GM18526 (cell line): ENCODE results near the gene ACTG1.
A peak's percentile ranks its signal among the peaks of the same experiment; 100 is the strongest.

Experiments
- POLR2A ChIP-seq: IDR thresholded peaks from 3 replicates; pipeline ENCODE4 v1.6.1; 2011; ENCODE audit not compliant: insufficient read length; ENCODE audit errors: extremely low read depth

ACTG1 gene

DNA sequence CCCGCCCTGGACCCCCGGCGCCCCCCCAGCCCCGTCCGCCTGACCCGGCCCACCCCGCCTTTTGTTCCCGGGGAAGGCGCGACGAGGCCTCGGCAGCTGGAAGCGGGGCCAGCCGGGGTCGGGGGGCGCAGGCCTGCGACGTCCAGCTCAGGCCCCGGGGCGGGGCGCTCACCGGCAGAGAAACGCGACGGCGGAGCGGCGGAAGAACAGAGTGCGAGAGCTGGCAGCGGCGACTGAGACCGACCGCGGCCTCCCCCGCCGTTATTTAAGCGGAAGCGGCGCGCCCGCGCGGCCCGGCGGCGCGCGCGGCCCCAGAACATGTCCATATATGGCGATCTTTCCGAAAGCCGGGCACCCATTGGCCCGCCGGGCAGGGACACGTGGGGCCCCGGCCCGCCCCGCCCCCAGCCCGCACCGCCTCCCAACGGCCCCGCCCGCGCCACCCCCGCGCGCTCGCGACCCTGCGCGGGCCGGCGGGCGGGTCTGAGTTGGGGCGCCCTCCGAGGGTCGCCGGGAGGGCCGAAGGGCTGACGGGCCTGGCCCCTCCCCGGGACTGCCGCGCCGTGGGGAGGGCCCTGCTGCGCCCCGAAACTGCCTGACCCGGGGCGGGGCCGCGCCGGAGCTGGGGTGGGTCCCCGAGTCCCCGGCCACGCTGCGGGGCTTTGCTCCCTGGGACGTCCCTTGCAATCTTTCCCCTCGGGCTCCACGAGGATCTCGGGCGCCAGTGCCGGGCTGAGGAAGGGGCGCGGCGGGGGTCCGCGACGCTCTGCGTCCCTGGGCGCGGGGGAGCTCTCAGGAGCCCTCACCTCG is at the start of gene ACTG1:
TSS of gene ACTG1 (minus strand) at position 238 of the 810 bp plus-strand sequence. CDS start 445 bp downstream, outside the sequence.
- peak; percentile 100 for TF ChIP-seq POLR2A

DNA sequence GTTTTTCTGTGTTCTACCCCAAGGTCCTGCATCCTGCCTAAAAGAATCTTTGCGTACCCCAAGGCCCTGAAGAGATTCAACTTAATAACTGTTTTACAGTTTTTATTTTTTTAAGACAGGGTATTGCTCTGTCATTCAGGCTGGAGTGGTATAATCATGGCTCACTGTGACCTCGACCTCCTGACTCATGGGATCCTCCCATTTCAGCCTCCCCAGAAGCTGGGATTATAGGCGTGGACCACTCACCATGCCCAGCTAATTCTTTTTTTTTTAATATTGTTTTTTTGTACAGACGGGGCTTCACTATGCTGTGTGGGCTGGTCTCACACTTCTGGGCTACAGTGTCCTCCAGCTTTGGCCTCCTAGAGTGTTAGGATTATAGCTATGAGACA is 48.9 kb upstream of the ACTG1 start:
- TF ChIP-seq POLR2A, result no peak

DNA sequence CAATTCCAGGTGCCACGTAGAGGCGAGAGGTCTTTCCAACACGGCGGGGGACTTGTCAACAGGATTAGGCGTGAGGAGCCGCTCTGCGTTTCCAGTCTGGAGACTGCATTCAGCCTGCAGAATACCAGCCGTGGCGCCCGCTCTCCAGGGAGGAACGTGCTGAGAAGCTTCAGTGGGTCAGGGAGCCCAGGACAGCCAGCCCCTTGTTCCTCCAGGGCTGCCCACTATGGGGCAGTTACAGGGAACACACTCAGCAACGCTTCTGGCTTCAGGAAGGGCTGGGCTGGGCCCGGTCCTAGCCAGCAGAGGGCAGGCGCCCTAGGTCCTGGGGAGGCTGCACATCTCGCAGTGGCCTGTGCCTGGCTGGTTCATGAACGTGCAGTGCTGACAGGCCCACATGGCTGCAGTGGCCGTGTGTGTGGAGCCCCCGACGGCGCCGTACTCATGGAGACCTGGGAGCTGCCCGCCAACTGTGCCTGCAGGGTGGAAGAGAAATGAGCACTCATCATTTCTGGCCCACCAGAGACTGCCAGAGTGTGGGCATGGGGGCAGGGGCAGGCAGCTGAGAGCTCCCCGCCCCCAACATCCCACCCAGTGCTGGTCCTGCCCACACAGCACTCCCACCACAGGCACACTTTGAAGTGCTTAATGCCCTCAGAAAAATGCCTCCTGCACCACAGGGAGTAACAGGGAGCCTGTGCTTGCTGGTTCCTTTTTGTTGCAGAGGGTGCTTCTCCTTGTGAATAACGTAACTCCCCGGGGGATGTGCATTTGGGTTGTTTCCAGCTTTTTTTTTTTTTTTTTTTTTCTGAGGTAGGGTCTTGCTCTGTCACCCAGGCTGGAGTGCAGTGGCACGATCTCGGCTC is 46.6 kb upstream of the ACTG1 start:
- no peak for TF ChIP-seq POLR2A

DNA sequence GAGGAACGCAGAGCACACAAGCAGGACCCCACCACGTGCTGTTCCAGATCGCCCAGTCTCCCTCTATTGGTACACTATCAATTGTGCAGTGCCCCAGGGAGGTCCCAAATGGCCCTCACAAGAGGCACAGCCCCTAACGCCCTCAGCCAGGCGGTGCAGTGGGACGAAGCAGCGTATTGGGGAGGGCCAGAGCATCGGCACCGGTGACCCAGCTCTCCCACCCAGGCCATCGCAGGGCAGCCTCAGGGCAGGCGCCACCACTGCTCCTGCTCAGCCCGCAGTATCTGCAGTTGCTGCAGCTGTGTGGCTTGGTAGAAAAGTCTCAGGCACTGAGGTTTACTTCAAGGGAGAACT is 45.5 kb upstream of the ACTG1 start:
- no peak for TF ChIP-seq POLR2A

DNA sequence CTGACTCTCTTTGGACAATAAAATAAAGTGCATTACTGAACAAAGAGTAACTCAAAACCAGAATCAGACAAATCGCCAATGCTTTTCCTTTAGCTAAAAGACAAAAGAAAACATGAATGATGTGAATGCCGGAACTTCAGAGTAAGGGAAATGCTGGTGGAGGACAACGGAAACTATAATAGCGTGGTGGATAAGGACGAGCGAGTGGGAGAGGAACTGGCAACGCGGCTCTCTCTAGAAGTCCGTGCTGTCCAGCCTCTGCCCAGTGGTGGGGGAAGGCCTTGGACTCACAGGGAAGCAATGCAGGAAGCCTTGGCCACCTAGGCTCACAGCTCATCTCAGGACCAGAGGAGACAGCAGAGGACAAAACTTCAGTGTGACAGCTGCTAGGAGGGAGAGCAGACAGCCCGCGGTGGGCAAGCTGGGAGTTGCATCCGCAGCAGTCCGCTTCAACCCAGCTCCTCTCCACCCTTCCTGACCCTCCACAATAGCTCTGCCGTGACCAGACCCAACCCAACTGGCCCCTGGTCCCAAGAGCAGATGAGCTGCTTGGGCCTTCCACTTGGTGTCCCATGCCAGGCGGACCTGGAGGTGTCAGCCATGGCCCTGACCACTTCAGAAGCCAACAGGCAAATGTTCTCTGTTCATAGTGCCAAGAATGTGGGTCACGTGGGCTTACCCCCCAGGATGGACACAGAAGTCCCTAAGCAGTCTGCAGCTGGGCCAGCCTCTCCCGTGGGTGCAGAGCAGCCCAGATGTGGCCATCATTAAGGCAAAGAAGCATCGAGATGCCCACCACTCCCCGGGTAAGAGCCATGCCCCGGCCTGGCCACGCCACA is 44.9 kb upstream of the ACTG1 start:
- TF ChIP-seq POLR2A, result no peak

DNA sequence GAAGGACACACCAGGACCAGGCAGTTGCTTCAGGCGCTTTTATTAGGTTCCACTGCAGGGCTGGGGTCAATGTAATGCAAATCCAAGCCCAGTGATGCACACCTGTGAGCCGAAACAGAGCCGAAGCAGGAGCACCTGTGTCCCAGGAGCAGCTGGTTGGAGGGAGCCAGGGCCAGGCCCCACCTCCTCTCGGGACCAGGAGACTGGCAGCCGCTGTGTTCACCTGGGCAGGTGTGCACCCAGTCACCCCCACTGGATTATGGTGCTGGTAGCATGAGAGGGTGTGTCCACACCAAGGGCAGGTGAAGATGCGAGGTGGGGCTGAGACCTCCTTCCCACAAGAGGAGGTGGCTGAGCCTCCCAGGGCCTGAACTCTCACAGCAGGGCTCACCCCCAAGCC is 44.3 kb upstream of the ACTG1 start:
- no peak for TF ChIP-seq POLR2A

DNA sequence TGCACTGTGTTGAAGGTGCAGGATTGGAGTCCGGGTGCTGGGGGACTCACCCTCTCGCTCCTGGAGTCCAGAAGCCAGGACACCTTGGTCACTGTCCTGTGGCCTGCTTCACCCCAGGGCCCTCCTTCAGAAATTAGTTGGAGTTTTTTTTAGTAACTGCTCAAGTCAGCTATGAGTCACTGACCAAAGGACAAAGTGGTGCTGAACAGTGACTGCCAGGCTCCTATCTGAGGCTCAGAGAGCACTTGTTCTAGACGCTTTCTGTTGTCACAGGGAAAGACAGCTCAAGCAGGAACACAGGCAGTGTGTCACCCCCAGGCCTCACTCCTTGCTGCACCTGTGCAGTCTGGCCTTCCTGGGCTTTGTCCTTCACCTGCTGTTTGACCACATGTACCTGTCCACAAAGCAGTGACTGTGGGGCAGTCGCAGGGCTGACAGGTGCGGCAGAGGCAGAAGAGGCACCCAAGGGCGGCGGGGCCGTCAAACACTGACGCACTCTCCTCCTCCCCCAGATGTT is 43.6 kb upstream of the ACTG1 start:
- TF ChIP-seq POLR2A, result no peak

DNA sequence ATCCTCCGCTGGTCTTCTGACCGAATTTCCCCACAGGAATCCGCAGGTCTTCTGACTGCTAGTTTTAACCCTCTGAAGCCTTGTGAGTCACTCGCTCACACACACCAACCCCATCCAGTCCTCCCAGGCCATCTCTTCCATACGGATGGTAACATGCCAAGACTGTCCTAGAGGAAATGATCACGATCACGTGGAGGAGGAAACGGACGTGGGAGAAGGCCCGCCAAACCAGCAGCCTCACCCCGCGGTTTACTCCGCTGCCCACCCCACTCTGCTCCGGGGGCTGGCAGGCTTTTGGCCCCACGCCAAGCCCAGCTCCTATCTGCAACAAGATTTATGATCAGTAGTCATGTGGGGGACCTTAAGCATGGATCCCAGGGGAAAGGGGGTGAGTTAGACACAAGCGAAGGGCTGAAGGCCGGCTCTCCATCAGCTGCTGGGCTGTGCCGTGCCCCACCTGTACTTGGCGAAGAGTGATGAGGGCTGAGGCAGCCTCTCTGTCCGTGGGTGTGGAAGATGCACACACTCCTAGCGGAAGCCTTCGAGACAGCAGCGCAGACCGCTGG is 41.1 kb upstream of the ACTG1 start:
- TF ChIP-seq POLR2A, result no peak

DNA sequence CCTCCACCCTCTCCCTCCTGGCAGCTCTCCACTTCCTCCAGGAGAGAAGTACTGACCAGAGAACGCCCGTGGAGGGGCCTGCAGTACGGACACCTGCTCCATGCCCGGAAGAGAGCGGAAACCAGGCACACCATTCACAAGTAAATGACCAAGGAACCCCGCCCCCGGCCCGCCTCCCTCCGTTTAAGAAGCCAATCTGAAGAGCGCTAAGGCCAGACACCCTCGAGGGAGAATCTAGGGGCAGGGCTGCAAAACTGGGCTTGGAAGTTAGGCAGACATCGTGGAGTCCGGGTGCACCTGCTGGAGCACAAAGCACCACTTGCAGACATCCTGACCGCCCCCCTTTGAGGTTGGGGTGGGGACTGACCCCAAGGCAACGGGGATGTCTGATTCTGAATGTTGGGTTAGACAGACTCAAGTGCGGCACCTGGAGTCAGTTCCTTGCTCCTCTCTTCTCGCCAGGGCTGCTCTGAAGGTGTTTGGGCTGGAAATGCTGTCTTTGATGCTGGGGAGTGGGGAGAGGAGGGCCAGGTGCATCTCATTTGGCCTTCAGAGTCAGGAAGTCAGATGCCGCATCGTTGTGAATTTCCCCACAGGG is 40.5 kb upstream of the ACTG1 start:
- TF ChIP-seq POLR2A, result peak; percentile 59

DNA sequence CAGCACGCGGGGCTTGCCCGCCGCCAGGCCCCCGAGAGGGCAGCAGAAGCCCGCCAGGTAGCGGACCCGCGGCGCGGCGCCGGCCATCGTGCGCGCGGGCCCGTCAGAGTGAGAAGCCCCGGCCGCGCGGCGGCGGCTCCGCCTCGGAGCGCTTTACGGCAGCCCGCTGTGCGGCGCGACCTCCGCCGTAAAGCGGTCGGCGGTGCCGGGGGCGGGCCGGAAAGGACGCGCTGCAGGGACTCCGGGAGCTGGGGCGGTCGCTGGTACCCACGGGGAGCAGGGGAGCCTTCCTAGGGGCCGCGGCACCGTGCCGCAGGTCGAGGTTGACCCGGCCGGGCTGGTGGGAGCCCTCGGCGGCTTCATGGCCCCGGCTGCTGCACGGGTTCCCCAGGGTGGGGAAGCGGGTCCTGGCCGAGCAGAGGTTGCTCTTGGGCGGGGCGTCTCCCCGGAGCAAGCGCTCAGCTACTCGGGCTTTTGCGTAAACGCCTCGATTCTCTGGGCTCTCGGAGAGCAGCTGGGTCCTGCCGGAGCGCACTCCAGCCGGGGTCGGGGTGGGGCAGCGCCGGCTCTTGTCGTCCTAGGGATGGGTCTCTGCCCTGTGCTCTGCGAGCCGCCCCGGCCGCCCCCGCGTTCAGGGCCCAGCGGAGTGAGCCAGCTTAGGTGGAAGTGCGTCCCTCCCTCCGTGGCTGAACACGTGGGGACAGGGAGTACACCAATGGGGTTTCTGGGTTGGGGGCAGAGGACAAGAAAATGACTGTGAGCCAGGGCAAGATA is 39.8 kb upstream of the ACTG1 start, which contains the start of gene FAAP100:
TSS of gene FAAP100 (minus strand) at position 110 of the 774 bp plus-strand sequence. CDS start at position 87, 23 bp downstream.
- TF ChIP-seq POLR2A, result peak; percentile 88

DNA sequence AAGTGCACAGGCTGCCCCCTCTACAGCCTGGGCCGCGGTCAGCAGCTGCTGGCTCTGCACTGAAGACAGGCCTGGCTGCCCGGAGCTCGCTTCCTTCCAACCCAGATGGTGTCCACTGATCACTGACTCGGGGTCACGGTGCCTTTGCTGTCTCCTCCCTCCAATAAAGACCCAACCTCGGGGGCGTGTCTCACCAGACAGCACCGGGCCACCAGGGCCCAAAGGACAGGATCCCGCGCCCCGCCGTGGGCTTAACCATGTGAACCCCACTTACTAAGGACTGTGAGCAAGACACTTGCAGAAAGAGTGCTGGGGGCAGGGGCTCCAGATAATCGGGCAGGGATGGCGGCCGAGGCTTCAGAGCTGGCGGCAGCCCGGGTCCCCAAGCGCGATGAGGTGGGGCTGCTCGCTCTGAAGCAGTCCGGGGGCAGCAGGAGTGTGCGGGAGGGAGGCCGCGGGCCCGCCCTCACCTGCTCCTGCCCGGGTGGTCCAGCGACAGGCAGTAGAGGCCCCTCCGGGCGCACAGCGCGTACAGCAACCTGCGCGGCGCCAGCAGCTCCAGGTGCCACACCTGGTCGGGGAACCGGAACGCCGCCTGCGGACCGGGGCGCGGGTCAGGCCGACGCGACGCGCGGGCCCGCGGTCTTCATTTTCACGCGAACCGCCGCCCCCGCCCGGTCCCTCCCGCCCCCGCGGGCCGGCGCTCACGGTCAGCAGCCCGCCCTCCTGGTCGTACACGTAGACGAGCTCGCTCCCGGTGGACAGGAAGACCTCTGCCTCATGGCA is 39.1 kb upstream of the ACTG1 start:
- no peak for TF ChIP-seq POLR2A

DNA sequence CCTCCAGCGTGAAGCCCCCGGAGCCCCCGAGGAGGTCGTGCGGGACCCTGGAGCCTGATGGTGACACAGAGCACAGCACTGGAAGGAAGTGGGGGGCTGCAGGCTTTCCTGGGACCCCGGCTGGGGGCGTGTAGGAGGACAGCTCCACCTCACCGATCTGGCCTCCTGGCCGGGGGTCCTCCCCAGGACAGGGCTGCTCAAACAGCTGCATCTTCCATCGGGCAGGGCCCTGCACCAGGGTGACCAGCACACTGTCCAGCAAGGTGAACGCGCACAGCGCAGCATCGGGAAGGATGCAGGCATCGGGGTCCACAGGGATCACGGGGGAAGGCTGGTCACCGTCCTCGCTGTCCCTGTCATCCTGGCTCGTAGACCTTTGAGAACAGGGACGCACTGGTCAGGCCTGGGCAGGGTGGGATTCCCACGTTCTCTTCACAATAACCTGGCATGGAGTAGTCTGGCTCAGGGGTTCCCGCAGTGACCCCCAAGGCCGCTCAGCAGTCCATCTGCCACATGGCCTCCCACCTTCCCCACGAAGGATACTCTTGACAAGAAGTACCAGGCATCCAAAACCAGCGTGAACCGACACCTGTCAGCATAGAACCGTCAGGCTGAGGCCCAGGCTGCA is 38.3 kb upstream of the ACTG1 start:
- TF ChIP-seq POLR2A, result no peak
